NCI-H1417 treated with DMSO at 0.1 percent for 48 hours (cell line): ENCODE measurements around the gene SOCS2.
"Not testable (repeated sequence)": the region's sequence is repeated elsewhere in the genome, so short reads cannot be mapped to it uniquely, and the experiment has no call there.

ENCODE experiments used
- DNase-seq: peaks from one replicate; lab custom pipeline; 2025; lab: John Stamatoyannopoulos, UW

The SOCS2 gene, protein sequence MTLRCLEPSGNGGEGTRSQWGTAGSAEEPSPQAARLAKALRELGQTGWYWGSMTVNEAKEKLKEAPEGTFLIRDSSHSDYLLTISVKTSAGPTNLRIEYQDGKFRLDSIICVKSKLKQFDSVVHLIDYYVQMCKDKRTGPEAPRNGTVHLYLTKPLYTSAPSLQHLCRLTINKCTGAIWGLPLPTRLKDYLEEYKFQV

GRCh38 chr12:93571925-93572711 is at the start of gene SOCS2:
Gene SOCS2, plus strand, starts transcription at chr12:93572675. Its CDS starts 223 bp downstream, at chr12:93572898.
- DNase-seq: no peak

- DNase-seq: no peak
Observed at GRCh38 chr12:93524386-93525133, 47.9 kb upstream of the SOCS2 start.

DNA sequence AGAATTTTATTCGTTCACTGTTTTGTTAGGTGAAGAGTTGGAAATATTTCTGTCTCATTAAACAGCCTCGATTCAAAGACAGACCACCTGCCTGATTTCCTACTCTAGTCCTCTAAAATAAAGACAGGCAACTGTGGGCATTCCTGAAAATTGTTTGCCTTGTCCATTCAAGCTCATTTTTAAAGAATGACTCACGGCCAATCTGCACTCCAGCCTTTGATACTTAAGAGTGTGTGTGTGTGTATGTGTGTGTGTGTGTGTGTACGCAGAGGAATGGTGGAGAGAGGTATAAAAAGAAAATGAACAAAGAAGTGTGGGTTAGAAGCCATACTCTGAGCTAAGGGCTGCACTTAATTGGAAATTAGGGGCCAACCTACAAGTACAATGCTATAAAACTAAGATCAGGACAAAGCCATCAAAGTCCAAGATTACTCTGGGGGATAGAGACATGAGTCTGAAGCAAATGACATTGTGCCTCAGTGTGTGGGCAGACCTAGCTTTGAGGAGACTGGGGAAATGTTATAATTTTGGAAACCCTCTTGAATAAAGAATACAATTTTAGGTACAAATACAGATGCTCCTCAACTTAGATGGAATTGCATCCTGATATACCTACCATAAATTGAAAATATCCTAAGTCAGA is 45.6 kb upstream of the SOCS2 start:
- DNase-seq: no peak

DNA sequence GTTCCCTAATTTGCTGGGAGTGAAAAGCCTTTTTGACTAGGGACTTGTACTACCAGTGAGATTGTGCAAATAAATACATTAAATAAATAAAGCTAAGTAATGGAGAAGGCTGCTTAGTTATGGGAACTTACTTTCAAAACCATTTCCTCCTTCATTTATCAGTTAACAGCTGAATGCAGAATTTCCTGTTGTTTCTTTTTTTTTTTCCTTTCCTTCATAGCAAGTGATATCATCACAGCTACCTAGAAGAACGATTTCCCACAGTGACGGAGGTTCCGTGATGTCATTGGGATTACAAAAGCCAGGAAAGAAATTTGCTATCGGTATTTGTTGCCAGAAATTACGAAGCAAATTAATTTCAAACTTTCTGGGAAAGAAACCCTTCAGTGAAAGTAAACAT is 42.1 kb upstream of the SOCS2 start:
- no peak for DNase-seq

DNA sequence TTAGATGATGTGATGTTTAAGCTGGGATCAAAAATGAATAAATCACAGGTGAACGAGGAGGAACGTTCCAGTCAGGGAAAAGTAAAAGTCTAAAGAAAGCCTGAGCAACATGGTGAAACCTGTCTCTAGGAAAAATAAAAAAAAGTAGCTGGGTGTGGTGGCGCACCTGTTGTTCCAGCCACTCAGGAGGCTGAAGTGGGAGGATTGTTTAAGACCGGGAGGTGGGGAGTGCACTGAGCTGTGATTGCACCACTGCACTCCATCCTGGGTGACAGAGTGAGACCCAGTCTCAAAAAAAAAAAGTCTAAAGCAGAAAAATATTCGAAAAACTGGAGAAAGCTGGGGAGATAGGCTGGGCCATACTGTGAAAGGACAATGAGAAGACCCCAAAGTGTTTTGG is 39.2 kb upstream of the SOCS2 start:
- DNase-seq: no peak

GRCh38 chr12:93536111-93536765 is 36.2 kb upstream of the SOCS2 start:
- DNase-seq: no peak

GRCh38 chr12:93536766-93537488 is 35.5 kb upstream of the SOCS2 start:
- DNase-seq: no peak

DNA sequence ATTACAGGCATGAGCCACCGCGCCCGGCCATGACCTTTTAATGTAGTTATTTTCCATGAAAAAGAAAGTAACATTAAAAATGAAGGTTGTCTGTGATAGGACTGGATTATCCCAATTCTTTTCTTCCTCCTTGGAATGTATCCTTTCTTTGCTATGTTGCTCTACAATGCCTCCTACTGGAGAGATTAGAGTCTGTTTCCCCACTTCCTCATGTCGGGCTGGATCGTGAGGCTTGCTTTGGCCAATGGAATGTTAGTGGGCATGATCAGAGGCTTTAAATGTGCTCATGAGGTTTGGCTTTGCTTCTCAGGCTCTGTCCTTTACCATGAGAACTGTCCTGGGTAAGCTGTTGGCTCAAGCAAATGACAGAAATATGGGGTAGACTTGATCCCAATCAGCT is 34.7 kb upstream of the SOCS2 start:
- DNase-seq: no peak

- DNase-seq: no peak
Observed at GRCh38 chr12:93539821-93540220, 32.7 kb upstream of the SOCS2 start.

- DNase-seq: no peak
Observed at GRCh38 chr12:93540466-93540865, 32.0 kb upstream of the SOCS2 start.

DNA sequence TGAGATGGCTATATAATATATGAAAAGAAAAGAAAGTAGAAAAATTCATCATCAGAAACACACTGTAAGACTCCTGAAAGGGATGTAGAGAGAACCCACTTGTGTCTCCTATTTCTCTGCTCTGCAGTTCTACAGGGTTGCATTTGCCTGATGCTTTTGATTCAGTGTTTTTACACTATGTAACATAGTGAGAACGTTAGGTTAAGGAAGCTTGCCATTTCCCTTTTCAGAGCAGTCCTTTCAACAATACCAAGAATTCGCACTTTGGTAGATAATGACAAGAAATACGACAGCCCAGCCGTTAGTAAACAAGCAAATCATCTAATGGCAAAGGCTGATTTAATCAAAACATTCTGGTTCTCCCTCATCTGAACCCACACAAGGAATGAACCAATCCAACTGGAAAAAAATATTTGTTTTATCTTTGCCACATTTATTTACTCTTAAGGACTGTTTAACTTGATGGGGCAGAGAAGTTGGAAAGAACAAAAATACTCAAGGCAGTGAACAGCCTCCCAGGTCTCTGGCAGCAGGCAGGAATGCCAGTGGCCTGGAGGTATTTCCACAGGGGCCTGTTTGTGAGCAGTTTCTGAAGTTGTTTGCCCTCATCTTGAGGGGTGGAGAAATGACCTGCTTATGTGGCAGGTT is 30.8 kb upstream of the SOCS2 start:
- no peak for DNase-seq

DNA sequence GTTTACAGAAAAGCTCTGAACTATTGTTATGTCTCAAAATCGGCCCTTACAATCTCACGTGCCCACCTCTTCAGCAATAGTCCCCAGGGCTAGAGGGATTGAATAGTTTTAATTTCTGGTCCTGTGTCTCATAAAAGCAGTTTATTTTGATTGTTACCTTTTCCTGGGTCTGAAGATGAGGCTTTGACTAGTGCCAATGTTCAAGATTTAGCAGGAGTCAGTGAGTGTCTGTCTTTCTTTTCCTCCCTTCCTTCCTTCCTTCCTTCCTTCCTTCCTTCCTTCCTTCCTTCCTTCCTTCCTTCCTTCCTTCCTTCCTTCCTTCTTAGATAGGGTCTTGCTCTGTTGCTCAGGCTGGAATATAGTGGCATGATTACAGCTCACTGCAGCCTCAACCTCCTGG is 24.7 kb upstream of the SOCS2 start:
- no peak for DNase-seq

- DNase-seq: no peak
Observed at GRCh38 chr12:93549174-93549573, 23.3 kb upstream of the SOCS2 start.

DNA sequence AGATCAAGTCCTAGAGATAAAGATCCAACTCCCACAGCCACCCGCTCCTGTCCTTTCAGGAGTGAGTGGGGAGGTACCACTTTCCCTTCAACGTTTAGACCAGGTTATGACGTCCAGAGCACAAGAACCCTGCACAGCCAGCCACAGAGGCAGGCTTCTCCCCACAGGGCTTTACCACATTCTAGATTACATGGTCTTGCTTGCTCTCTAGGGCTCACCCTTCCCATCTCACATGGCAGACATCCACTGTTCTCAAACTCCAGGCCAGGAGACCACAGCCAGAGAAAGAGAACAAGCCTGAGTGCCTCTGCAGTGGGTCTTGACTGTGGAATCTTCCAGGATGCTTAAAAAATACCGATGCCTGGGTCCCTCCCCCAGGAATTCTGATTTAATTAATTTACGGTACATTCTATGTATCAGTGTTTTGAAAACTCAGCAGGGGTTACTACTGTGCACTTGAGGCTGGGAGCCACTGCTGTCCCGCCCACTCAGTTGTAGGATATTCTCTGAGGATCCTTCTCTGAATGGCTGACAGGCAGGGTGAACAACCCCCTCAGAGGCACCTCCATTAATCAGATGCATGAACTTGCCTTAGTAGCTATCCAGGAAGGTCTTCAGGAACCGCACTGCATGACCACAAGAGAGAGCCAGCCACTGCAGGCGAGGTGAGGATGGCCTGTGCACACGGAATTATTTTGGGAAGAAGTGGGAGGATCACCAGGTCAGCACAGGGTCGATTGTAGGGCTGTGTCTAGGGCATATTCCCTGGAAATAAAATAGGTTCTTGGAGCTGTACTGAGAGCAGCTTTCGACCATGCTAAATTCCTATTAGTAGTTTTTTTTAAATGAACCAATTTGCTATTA is 21.5 kb upstream of the SOCS2 start:
- no peak for DNase-seq

DNA sequence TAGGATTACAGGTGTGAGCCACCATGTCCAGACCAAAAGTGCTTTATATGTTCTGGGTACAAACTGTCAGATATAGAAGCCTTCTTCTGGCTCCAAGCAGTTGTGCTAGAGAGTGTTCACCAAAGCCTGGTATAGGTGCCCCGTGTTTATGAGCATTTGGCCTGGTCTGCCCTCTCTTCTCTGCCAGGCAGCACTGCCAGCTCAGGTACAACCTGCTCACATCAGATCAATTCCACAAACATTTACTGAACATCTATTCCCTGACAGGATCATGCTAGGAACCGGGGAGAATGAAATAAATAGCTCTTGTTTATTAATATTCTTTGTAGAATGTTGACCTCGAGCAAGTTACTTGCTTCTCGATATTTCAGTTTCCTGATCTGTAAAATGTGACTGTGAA is 20.0 kb upstream of the SOCS2 start:
- no peak for DNase-seq

GRCh38 chr12:93557879-93558278 is 14.6 kb upstream of the SOCS2 start:
- DNase-seq: not testable (repeated sequence)

GRCh38 chr12:93558685-93559084 is 13.8 kb upstream of the SOCS2 start:
- not testable (repeated sequence) for DNase-seq

DNA sequence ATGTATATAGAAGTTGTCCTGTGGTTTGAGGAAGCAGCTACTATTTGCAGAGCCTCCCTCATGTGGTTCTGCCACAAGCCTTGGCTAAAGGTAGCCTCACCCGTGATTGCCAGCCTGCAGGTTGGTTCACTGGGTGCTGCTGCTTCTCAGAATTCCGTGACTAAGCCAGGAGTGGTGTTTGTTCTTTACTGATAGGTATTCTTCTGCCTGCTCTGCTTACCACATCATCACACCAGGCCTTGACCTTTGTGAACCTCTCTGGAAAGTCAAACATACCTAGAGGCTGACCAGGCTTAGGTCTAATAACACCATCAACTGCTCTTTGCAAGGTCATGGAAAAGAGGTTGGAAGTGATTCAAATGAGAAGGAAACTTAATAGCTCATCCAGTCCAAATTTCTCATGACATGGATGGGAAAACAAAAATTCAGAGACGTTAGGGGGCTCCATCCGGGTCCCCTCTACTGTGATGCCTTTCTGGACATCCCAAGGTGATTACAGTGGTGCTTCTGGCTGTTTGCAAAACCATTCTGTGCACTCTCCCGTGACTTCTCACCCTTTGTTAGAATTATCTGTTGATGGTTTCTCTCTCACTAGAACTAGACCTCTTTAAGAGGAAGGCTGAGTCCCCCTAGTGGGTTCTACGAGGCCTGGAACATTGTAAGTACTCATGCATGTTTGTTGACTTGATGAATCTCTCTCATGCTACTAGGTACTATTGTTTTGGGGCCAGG is 8.5 kb upstream of the SOCS2 start:
- no peak for DNase-seq

GRCh38 chr12:93565760-93566159 is 6.7 kb upstream of the SOCS2 start:
- DNase-seq: no peak
